GM12891 (cell line): ENCODE results near the gene GOLPH3L.
"Not testable (repeated sequence)": the region's sequence is repeated elsewhere in the genome, so short reads cannot be mapped to it uniquely, and the experiment has no call there.

ENCODE experiments used
- PAX5 ChIP-seq: IDR thresholded peaks from 2 replicates; pipeline ENCODE4 v1.6.1; 2011; ENCODE audit warnings: low read length, moderate library complexity, mild to moderate bottlenecking; ENCODE audit not compliant: insufficient read depth, severe bottlenecking
- POLR2A ChIP-seq: IDR thresholded peaks from 2 replicates; pipeline ENCODE4 v1.6.1; 2011; ENCODE audit warnings: low read depth, low read length, control low read depth
- POLR2AphosphoS5 ChIP-seq: IDR thresholded peaks from 2 replicates; pipeline ENCODE4 v1.6.1; 2011; ENCODE audit warnings: low read depth, low read length, control low read depth
- POU2F2 ChIP-seq: IDR thresholded peaks from 2 replicates; pipeline ENCODE4 v1.6.1; 2011; ENCODE audit warnings: low read depth, mild to moderate bottlenecking, control low read depth, low read length, moderate library complexity
- SPI1 ChIP-seq: IDR thresholded peaks from 2 replicates; pipeline ENCODE4 v1.6.1; 2011; ENCODE audit warnings: low read depth, low read length, control low read depth
- TAF1 ChIP-seq: IDR thresholded peaks from 2 replicates; pipeline ENCODE4 v1.6.1; 2011; ENCODE audit warnings: low read depth, low read length, control low read depth

GRCh38 chr1:150657064-150657463, 39.9 kb downstream of the GOLPH3L start:
- TF ChIP-seq POLR2A, POLR2AphosphoS5, TAF1, POU2F2, SPI1, PAX5: not testable (repeated sequence)
